ENCODE results near the gene SMURF1.

DNA sequence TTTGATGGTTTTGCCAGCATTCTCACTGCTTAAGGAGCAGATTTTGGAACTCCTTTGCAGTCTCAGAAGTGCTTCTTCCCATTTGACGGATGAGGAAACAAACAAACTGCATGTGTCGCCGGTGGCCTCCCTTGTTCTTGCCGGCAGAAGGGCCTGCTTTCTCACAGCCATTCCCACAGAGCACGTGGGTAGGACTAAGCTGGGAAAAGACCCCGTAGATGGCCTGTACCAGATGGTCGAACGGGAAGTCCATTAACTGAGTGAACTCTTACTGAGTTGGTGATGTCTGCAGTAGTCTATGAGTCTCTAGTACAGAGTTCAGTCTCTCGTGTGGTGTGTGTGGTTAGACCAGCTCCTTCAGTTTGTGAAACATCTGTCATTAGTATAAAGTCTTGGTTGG, 133.6 kb downstream of the SMURF1 start:
- no peak for TF ChIP-seq CHD1 (IDR thresholded peaks at IDR 0.05; ENCODE audit: low read depth, low read length)
- TF ChIP-seq MAFK (IDR thresholded peaks at IDR 0.05; ENCODE audit: low read depth, low read length), result no peak
- TF ChIP-seq, protein P1, sequence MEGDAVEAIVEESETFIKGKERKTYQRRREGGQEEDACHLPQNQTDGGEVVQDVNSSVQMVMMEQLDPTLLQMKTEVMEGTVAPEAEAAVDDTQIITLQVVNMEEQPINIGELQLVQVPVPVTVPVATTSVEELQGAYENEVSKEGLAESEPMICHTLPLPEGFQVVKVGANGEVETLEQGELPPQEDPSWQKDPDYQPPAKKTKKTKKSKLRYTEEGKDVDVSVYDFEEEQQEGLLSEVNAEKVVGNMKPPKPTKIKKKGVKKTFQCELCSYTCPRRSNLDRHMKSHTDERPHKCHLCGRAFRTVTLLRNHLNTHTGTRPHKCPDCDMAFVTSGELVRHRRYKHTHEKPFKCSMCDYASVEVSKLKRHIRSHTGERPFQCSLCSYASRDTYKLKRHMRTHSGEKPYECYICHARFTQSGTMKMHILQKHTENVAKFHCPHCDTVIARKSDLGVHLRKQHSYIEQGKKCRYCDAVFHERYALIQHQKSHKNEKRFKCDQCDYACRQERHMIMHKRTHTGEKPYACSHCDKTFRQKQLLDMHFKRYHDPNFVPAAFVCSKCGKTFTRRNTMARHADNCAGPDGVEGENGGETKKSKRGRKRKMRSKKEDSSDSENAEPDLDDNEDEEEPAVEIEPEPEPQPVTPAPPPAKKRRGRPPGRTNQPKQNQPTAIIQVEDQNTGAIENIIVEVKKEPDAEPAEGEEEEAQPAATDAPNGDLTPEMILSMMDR (conservative IDR thresholded peaks at IDR 0.05; ENCODE audit: low read depth, low read length), result no peak
- no peak for TF ChIP-seq MAZ (IDR thresholded peaks at IDR 0.05; ENCODE audit: borderline replicate concordance, low read depth, low read length)
- no peak for TF ChIP-seq RAD21 (IDR thresholded peaks at IDR 0.05; ENCODE audit: low read length)
- TF ChIP-seq, protein P2, sequence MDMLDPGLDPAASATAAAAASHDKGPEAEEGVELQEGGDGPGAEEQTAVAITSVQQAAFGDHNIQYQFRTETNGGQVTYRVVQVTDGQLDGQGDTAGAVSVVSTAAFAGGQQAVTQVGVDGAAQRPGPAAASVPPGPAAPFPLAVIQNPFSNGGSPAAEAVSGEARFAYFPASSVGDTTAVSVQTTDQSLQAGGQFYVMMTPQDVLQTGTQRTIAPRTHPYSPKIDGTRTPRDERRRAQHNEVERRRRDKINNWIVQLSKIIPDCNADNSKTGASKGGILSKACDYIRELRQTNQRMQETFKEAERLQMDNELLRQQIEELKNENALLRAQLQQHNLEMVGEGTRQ (IDR thresholded peaks at IDR 0.05; ENCODE audit: low read depth, low read length), result no peak
- TF ChIP-seq CEBPB (IDR thresholded peaks at IDR 0.05; ENCODE audit: low read depth, low read length), result no peak
- no peak for TF ChIP-seq RCOR1 (IDR thresholded peaks at IDR 0.05; ENCODE audit: insufficient replicate concordance, low read length)
- TF ChIP-seq SMC3 (IDR thresholded peaks at IDR 0.05; ENCODE audit: low read depth, low read length), result no peak
- TF ChIP-seq, protein P3, sequence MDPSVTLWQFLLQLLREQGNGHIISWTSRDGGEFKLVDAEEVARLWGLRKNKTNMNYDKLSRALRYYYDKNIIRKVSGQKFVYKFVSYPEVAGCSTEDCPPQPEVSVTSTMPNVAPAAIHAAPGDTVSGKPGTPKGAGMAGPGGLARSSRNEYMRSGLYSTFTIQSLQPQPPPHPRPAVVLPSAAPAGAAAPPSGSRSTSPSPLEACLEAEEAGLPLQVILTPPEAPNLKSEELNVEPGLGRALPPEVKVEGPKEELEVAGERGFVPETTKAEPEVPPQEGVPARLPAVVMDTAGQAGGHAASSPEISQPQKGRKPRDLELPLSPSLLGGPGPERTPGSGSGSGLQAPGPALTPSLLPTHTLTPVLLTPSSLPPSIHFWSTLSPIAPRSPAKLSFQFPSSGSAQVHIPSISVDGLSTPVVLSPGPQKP (IDR thresholded peaks at IDR 0.05; ENCODE audit: borderline replicate concordance, low read depth, low read length), result no peak
- TF ChIP-seq POLR2A (IDR thresholded peaks at IDR 0.05; ENCODE audit: low read depth, low read length), result no peak
- no peak for TF ChIP-seq FOS (IDR thresholded peaks at IDR 0.05; ENCODE audit: low read depth, low read length)
- TF ChIP-seq BHLHE40 (IDR thresholded peaks at IDR 0.05; ENCODE audit: low read depth, low read length), result no peak
